Stimulated activated CD8-positive, alpha-beta memory T cell treated with anti-CD3 and anti-CD28 coated beads, Interleukin-4, amount 100 ng/mL, for 1 hour (primary cell): ENCODE measurements around the gene PCDHGC4.

Experiments
- DNase-seq, 2 donors: peaks; one replicate each; pipeline ENCODE4 v3.0.0-alpha.2; 2020; ENCODE audit warnings: low read depth in 2 of 2, low spot score in 1 of 2

PCDHGC4 gene

GRCh38 chr5:141528291-141528984, 43.6 kb downstream of the PCDHGC4 start:
- DNase-seq, result no peak

GRCh38 chr5:141529002-141529401, 44.2 kb downstream of the PCDHGC4 start:
- DNase-seq, result no peak

GRCh38 chr5:141529873-141530272, 45.0 kb downstream of the PCDHGC4 start:
- DNase-seq, result no peak

- no peak for DNase-seq
These were observed 47.9 kb downstream of the PCDHGC4 start for GRCh38 chr5:141532726-141533125.

GRCh38 chr5:141533897-141534296, 49.1 kb downstream of the PCDHGC4 start:
- DNase-seq, result no peak

- DNase-seq, result no peak
These were observed 49.8 kb downstream of the PCDHGC4 start for GRCh38 chr5:141534492-141535213.
